WTC11 (cell line): ENCODE results near the gene OTUD3.
"Not testable (repeated sequence)": the region's sequence is repeated elsewhere in the genome, so short reads cannot be mapped to it uniquely, and the experiment has no call there.

Source experiments
- FOXJ3 ChIP-seq: sonication (generic); formaldehyde crosslinking; IDR thresholded peaks from 2 replicates; pipeline ENCODE4 v1.9.0; 2021; ENCODE audit warnings: missing genetic modification reagents, mild to moderate bottlenecking, borderline replicate concordance
- FOXP1 ChIP-seq: sonication (generic); formaldehyde crosslinking; IDR thresholded peaks from 2 replicates; pipeline ENCODE4 v1.8.0; 2022; ENCODE audit warnings: missing genetic modification reagents, mild to moderate bottlenecking, moderate library complexity, borderline replicate concordance
- JUN ChIP-seq: sonication (generic); formaldehyde crosslinking; IDR thresholded peaks from 2 replicates; pipeline ENCODE4 v1.8.0; 2023; ENCODE audit warnings: mild to moderate bottlenecking, missing genetic modification reagents
- NR2C2 ChIP-seq: sonication (generic); formaldehyde crosslinking; IDR thresholded peaks from 2 replicates; pipeline ENCODE4 v1.8.0; 2022; ENCODE audit warnings: mild to moderate bottlenecking, missing genetic modification reagents
- SMAD3 ChIP-seq: sonication (generic); formaldehyde crosslinking; IDR thresholded peaks from 2 replicates; pipeline ENCODE4 v1.8.0; 2022; ENCODE audit warnings: missing genetic modification reagents, mild to moderate bottlenecking, borderline replicate concordance
- SP1 ChIP-seq: sonication (generic); formaldehyde crosslinking; conservative IDR thresholded peaks from 2 replicates; pipeline ENCODE4 v1.8.1; 2022; ENCODE audit warnings: missing genetic modification reagents
- TEAD4 ChIP-seq: sonication (generic); formaldehyde crosslinking; IDR thresholded peaks from 2 replicates; pipeline ENCODE4 v1.8.0; 2022; ENCODE audit warnings: mild to moderate bottlenecking, missing genetic modification reagents
- TF ChIP-seq, protein P1 (sequence below): fragments of 200-600 bp; IDR thresholded peaks from 2 replicates; pipeline ENCODE4 v1.8.0; 2022; ENCODE audit warnings: antibody characterized with exemption
- TF ChIP-seq, protein P2 (sequence below): fragments of 250-450 bp; sonication (Bioruptor Pico); IDR thresholded peaks from 2 replicates; pipeline ENCODE4 v1.9.0; 2021; ENCODE audit warnings: mild to moderate bottlenecking
- TF ChIP-seq, protein P3 (sequence below): sonication (generic); formaldehyde crosslinking; IDR thresholded peaks from 2 replicates; pipeline ENCODE4 v1.8.1; 2023; ENCODE audit warnings: mild to moderate bottlenecking, missing genetic modification reagents, moderate library complexity
- TF ChIP-seq, protein P4 (sequence below): sonication (generic); formaldehyde crosslinking; conservative IDR thresholded peaks from 2 replicates; pipeline ENCODE4 v1.8.1; 2022; ENCODE audit warnings: mild to moderate bottlenecking, missing genetic modification reagents
- TF ChIP-seq, protein P5 (sequence below): sonication (generic); formaldehyde crosslinking; IDR thresholded peaks from 2 replicates; pipeline ENCODE4 v1.8.1; 2023; ENCODE audit warnings: mild to moderate bottlenecking, missing genetic modification reagents
- TF ChIP-seq, protein P6 (sequence below): sonication (generic); formaldehyde crosslinking; IDR thresholded peaks from 2 replicates; pipeline ENCODE4 v1.8.1; 2023; ENCODE audit warnings: mild to moderate bottlenecking, missing genetic modification reagents
- TF ChIP-seq, protein P7 (sequence below): fragments of 250-450 bp; sonication (Bioruptor Pico); IDR thresholded peaks from 2 replicates; pipeline ENCODE4 v1.9.0; 2021; ENCODE audit warnings: mild to moderate bottlenecking

DNA sequence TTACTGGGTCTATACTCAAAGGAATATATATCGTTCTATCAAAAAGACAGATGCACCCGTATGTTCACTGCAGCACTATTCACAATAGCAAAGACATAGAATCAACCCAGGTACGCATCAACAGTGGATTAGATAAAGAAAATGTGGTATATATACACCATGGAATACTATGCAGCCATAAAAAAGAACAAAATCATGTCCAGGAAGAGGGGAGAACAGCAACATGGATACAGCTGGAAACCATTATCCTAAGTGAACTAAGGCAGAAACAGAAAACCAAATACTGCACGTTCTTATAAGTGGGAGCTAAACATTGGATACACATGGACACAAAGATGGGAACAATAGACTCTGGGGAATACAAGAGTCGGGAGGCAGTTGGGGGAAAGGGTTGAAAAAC, 1.4 kb upstream of the OTUD3 start:
- TF ChIP-seq, protein P1, sequence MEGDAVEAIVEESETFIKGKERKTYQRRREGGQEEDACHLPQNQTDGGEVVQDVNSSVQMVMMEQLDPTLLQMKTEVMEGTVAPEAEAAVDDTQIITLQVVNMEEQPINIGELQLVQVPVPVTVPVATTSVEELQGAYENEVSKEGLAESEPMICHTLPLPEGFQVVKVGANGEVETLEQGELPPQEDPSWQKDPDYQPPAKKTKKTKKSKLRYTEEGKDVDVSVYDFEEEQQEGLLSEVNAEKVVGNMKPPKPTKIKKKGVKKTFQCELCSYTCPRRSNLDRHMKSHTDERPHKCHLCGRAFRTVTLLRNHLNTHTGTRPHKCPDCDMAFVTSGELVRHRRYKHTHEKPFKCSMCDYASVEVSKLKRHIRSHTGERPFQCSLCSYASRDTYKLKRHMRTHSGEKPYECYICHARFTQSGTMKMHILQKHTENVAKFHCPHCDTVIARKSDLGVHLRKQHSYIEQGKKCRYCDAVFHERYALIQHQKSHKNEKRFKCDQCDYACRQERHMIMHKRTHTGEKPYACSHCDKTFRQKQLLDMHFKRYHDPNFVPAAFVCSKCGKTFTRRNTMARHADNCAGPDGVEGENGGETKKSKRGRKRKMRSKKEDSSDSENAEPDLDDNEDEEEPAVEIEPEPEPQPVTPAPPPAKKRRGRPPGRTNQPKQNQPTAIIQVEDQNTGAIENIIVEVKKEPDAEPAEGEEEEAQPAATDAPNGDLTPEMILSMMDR, result not testable (repeated sequence)
- TF ChIP-seq NR2C2 (CRISPR knock-in tag); JUN (CRISPR knock-in tag); SP1 (CRISPR knock-in tag); FOXJ3; FOXP1; TEAD4 (CRISPR knock-in tag); SMAD3 (CRISPR knock-in tag): not testable (repeated sequence)
- TF ChIP-seq, protein P2, sequence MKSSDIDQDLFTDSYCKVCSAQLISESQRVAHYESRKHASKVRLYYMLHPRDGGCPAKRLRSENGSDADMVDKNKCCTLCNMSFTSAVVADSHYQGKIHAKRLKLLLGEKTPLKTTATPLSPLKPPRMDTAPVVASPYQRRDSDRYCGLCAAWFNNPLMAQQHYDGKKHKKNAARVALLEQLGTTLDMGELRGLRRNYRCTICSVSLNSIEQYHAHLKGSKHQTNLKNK (CRISPR knock-in tag), result not testable (repeated sequence)
- TF ChIP-seq, protein P3, sequence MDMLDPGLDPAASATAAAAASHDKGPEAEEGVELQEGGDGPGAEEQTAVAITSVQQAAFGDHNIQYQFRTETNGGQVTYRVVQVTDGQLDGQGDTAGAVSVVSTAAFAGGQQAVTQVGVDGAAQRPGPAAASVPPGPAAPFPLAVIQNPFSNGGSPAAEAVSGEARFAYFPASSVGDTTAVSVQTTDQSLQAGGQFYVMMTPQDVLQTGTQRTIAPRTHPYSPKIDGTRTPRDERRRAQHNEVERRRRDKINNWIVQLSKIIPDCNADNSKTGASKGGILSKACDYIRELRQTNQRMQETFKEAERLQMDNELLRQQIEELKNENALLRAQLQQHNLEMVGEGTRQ, result not testable (repeated sequence)
- TF ChIP-seq, protein P4, sequence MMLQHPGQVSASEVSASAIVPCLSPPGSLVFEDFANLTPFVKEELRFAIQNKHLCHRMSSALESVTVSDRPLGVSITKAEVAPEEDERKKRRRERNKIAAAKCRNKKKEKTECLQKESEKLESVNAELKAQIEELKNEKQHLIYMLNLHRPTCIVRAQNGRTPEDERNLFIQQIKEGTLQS (CRISPR knock-in tag), result not testable (repeated sequence)
- TF ChIP-seq, protein P5, sequence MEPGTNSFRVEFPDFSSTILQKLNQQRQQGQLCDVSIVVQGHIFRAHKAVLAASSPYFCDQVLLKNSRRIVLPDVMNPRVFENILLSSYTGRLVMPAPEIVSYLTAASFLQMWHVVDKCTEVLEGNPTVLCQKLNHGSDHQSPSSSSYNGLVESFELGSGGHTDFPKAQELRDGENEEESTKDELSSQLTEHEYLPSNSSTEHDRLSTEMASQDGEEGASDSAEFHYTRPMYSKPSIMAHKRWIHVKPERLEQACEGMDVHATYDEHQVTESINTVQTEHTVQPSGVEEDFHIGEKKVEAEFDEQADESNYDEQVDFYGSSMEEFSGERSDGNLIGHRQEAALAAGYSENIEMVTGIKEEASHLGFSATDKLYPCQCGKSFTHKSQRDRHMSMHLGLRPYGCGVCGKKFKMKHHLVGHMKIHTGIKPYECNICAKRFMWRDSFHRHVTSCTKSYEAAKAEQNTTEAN, result not testable (repeated sequence)
- TF ChIP-seq, protein P6, sequence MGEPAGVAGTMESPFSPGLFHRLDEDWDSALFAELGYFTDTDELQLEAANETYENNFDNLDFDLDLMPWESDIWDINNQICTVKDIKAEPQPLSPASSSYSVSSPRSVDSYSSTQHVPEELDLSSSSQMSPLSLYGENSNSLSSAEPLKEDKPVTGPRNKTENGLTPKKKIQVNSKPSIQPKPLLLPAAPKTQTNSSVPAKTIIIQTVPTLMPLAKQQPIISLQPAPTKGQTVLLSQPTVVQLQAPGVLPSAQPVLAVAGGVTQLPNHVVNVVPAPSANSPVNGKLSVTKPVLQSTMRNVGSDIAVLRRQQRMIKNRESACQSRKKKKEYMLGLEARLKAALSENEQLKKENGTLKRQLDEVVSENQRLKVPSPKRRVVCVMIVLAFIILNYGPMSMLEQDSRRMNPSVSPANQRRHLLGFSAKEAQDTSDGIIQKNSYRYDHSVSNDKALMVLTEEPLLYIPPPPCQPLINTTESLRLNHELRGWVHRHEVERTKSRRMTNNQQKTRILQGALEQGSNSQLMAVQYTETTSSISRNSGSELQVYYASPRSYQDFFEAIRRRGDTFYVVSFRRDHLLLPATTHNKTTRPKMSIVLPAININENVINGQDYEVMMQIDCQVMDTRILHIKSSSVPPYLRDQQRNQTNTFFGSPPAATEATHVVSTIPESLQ (CRISPR knock-in tag), result not testable (repeated sequence)
- TF ChIP-seq, protein P7, sequence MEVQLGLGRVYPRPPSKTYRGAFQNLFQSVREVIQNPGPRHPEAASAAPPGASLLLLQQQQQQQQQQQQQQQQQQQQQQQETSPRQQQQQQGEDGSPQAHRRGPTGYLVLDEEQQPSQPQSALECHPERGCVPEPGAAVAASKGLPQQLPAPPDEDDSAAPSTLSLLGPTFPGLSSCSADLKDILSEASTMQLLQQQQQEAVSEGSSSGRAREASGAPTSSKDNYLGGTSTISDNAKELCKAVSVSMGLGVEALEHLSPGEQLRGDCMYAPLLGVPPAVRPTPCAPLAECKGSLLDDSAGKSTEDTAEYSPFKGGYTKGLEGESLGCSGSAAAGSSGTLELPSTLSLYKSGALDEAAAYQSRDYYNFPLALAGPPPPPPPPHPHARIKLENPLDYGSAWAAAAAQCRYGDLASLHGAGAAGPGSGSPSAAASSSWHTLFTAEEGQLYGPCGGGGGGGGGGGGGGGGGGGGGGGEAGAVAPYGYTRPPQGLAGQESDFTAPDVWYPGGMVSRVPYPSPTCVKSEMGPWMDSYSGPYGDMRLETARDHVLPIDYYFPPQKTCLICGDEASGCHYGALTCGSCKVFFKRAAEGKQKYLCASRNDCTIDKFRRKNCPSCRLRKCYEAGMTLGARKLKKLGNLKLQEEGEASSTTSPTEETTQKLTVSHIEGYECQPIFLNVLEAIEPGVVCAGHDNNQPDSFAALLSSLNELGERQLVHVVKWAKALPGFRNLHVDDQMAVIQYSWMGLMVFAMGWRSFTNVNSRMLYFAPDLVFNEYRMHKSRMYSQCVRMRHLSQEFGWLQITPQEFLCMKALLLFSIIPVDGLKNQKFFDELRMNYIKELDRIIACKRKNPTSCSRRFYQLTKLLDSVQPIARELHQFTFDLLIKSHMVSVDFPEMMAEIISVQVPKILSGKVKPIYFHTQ (CRISPR knock-in tag), result not testable (repeated sequence)
